ENCODE data around the gene MYCBP.
"Not testable (repeated sequence)": the region's sequence is repeated elsewhere in the genome, so short reads cannot be mapped to it uniquely, and the experiment has no call there.

The MYCBP gene

DNA sequence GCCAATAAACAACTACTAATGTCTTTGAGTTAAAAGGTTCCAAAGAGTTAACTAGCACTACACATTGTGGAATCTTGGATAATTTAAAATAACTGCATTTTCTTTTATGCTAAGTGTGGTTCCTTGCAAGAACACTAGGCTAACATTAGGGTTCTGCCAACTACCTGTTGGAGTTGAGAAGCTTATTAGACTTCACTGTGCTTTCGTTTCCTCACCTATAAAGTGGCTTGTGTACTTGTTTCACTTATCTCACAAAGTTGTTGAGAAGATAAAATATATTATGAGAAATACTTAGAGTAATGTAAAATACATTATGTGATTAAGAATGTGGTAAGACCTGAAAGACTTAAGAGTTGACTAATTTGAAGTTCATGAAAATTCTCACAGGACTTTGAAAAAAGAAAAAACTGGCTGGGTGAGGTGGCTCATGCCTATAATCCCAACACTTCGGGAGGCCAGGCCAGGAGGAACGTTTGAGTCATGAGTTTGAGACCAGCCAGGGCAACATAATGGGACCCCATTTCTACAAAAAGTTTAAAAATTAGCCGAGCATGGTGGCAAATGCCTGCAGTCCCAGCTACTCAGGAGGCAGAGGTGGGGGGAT, 7.9 kb downstream of the MYCBP start:
- DNase-seq: no peak

GRCh38 chr1:38860454-38860795, 12.7 kb downstream of the MYCBP start:
- no peak for DNase-seq

DNA sequence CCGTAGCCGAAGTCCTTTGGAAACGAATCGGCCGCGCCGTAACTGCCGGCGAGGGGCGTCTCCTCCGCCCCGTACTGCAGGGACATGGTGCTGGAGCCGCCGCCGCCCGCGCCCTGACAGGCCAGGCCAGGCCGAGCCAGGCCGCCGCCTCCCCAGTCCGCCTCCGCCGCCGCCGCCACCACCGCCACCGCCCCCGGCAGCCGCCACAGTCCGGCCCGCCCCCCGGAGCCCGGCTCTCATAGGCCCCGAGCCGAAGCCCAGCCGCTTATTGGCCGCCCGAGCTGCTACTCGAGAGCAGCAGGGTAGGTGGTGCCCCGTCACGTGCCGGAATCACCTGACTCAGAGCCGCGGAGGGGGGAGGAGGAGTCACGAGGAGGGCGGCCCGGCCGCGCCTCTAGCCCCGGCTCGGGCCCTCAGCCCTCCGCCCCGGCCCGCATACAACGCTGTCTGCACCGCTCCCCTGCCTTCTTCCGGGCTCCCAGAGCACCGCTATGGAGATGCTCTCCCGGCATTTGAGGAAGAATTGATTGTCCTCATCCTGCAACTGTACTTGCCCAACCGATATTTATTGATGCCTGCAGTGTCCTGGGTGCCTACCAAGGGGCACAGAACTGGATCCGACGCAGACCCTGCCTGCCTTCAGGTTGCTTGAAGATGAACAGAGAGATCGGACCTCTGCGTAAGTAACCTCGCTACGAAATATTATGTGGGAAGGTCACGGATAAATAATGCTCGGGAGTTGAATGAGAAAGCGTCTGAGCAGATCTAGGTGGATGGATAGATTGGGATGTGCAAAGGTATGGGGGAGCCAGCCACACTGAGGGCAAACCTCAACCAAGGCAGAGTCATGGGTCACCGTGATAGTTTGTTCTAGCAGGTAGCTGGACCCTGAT, 13.3 kb downstream of the MYCBP start, which contains the start of gene RRAGC:
RRAGC (minus strand) TSS at position 212 of the 893 bp plus-strand sequence; CDS start at position 86, 126 bp downstream.
- peak; percentile 99 for DNase-seq

DNA sequence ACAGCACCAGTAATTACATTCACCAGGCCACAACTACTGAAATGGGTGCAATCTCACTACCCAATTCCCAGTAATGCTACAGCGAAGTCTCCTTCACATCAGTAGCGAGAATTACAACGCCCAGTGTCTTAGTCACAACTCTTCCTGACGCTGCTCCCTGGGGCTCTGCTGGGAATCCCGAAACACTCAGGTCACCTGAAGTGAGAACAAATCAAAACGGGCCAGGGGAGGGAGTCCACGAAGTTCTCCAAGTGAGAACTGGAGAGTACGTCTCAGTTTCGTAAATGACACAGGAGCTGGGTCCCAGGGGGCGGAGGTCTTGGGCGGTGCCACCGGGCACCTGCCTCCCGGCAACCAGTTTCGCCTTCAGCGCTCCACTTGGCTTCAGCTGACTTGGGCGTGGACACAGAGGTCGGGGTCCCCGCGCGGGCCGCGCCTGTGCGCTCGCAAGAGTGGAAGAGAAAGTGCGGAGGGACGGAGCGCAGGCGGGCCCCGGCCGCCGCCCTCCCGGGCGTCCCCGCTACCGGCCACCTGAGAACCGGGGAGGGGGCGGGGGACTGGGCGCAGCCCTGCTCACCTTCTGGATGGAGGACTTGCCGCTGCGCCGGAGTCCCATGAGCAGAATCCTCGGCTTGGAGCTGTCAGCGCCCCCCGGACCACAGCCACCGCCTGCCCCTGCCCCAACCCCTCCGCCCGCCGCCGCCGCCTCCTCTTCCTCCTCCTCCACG, 14.2 kb downstream of the MYCBP start:
- DNase-seq: peak; percentile 86

DNA sequence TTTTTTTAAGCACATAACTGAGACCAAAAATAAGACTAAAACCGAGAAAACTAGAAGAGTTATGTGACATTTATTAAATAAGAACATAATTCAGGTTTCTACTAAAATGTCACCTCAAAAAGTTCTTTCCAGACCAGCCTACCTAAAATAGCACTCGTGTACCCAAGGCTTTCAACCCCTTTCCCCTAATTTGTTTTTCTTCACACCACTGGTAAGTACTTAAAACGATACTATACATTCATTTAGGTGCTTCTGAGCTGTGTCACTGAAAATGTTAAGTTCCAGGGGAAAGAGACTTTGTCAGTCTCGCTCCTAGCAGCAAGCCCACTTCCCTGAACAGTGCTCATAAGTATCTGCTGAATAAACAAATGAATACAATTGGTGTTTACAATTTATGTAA, 20.4 kb downstream of the MYCBP start:
- DNase-seq: no peak

GRCh38 chr1:38848071-38848470, 25.1 kb downstream of the MYCBP start:
- peak; percentile 67 for DNase-seq

GRCh38 chr1:38846210-38846609, 26.9 kb downstream of the MYCBP start:
- DNase-seq: no peak

DNA sequence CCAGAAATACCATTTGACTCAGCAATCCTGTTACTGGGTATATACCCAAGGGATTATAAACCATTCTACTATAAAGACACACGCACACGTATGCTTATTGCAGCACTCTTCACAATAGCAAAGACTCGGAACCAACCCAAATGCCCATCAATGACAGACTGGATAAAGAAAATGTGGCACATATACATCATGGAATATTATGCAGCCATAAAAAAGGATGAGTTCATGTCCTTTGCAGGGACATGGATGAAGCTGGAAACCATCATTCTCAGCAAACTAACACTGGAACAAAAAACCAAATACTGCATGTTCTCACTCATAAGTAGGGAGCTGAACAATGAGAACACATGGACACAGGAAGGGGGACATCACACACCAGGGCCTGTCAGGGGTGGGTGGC, 28.1 kb downstream of the MYCBP start:
- not testable (repeated sequence) for DNase-seq

DNA sequence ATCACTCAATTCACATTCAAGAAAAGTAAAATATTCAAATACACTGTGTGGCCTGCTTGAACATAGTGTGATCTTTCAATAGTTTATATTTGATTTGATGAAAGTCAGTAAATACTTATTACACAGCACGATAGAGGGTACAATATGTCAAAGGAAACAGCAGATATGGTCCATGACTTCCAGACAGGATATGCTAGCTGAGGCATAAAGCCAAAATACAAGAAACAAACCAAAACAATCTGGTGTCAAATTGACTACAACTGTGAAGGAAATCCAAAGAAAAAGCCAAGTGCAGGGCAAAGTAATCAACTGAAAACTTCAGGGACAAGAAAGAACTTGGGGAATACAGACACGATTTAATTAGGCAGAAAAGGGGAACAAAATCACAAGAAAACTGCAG, 32.9 kb downstream of the MYCBP start:
- DNase-seq: no peak

- DNase-seq: no peak
These were observed 33.8 kb downstream of the MYCBP start for GRCh38 chr1:38839363-38839762.

GRCh38 chr1:38836316-38836715, 36.8 kb downstream of the MYCBP start:
- DNase-seq: not testable (repeated sequence)

GRCh38 chr1:38834937-38835827, 38.0 kb downstream of the MYCBP start:
- DNase-seq: peak; percentile 77

GRCh38 chr1:38834221-38834782, 38.8 kb downstream of the MYCBP start:
- DNase-seq: peak; percentile 27

- no peak for DNase-seq
These were observed 40.0 kb downstream of the MYCBP start for GRCh38 chr1:38833146-38833545.

- DNase-seq: no peak
These were observed 40.8 kb downstream of the MYCBP start for GRCh38 chr1:38832370-38832734.

- no peak for DNase-seq
These were observed 41.3 kb downstream of the MYCBP start for GRCh38 chr1:38831731-38832369.

DNA sequence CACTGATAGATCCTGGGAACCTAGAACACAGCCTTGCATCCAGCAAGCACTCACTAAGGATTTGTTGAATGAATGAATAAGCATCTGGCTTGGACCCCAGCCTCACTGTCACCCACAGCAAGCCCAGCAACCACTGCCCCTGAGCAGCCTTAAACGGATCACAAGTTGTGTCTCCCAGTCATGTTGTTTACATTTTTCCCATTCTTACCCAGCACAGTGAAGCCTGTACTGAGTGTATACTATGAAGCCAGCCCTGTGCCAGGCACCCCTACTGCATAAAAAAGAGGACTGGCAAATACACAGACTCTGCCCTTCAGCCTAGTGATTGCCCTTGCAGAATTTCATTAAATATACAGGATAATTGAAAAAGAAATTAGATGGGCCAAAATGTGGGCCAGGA, 43.8 kb downstream of the MYCBP start:
- DNase-seq: no peak

GRCh38 chr1:38827318-38827717, 45.8 kb downstream of the MYCBP start:
- DNase-seq: no peak

GRCh38 chr1:38826886-38827285, 46.3 kb downstream of the MYCBP start:
- no peak for DNase-seq

- DNase-seq: no peak
These were observed 46.9 kb downstream of the MYCBP start for GRCh38 chr1:38826262-38826661.

DNA sequence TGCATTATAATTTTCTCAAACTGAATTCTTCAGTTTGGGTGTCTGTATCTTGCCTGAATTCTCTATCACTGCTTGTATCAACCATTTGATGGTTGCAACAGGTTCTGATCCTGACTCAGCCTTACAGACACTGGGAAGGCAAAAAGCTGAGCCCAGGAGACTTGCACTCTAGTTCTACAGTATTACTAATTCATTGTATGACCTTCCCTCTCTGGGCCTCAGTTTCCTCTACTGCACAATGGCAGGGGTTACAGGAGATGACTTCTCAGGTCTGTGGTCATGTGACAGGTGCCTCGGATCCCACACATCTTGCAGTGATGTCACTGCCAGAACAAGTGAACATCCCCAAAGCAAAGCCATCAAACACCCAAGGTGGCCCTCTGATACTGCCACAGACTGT, 52.3 kb downstream of the MYCBP start:
- DNase-seq: no peak

- DNase-seq: no peak
These were observed 53.6 kb downstream of the MYCBP start for GRCh38 chr1:38819516-38819915.

Measured in inflammatory macrophage treated with lipopolysaccharide for 4 hours (primary cell).